ENCODE measurements around the gene SLC23A1.
"Not testable (repeated sequence)": the region's sequence is repeated elsewhere in the genome, so short reads cannot be mapped to it uniquely, and the experiment has no call there.

SLC23A1 gene

DNA sequence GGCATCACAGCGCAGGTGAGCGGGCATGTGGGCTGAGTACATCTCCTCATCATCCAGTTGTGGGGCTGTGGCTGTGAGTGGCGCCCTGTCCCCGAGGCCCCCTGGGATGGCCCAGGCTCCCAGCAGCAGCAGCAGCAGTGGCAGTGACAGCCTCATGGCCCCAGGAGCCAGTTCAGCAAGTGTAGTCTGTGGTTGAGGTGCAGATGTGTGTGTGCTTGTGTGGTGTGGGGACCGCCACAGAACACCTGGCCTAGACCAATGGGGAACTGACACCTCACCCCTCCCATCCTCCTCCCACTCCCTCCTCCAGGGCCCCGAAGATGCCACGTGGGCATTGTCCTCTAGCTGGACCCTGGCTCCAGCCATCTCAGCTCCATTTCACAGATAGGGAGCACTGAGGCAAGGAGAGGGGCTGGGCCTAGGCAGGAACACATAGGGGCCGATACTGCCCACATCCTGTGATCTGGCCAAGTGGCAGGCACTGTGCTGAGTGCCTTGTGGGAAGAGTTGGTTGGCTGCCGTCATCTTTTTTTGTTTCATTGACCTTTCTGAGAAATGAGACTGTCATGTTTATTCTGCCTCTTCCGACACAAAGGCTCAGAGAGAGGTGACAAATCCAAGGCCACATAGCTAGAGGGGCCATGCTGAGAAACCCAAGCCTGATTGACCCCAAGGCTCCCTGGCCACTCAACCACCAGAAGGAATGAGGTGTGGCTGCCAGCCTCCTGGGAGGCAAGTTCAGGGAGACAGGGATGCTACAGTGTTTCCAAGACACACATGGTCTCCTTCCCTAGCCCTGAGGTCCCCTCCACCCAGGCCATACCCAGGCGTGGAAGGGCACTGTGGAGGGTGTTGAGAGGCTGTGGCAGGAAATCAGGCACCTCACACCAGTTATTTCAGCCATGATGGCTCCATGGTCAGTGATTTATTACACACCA lies 6.9 kb upstream of the SLC23A1 start, which contains the start of gene MZB1:
MZB1 (minus strand) TSS at position 213 of the 938 bp plus-strand sequence; CDS start at position 156, 57 bp downstream.
- H3K4me3 ChIP-seq (replicated peaks; ENCODE audit: low read depth, low read length) = no peak within 1 kb of the TSS
- no peak for TF ChIP-seq CTCF (IDR thresholded peaks at IDR 0.05; ENCODE audit: low read depth, low read length, missing control alignments)
- DNase-seq (ENCODE audit: extremely low read depth, low read depth) = no peak

DNA sequence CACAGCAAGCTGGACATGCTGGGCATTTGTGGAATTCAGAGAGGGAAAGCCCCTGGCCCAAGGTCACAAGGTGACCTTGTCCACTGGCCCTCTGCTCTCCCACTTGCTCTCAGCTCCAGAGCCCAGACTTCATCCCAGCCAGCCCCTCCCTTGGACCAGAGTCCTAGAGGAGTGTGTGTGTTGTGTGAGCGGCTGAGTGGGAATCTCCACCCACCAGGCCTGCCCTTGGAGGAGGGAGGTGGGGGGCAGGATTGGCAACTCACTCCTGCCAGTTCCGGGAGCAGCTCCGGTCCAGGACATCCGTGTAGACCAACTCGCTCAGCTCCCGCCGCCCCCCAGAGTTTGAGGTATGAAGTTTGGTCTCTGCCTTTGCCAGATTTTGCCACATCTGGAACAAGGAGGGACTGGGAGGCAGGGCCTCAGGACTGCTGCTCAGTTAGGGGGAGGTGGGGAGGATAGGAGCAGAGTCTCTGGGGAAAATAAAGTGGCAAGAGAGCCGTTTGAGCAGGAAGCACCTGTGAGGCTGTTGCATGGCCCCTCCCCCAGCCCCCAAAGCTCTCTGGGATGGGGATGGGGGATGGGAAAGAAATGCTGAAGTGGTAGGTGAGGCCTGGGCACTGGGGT lies 5.2 kb upstream of the SLC23A1 start:
- no peak for TF ChIP-seq CTCF (IDR thresholded peaks at IDR 0.05; ENCODE audit: low read depth, low read length, missing control alignments)
- no peak overlapping the region for H3K4me3 ChIP-seq (replicated peaks; ENCODE audit: low read depth, low read length)
- DNase-seq (ENCODE audit: extremely low read depth, low read depth) = no peak

DNA sequence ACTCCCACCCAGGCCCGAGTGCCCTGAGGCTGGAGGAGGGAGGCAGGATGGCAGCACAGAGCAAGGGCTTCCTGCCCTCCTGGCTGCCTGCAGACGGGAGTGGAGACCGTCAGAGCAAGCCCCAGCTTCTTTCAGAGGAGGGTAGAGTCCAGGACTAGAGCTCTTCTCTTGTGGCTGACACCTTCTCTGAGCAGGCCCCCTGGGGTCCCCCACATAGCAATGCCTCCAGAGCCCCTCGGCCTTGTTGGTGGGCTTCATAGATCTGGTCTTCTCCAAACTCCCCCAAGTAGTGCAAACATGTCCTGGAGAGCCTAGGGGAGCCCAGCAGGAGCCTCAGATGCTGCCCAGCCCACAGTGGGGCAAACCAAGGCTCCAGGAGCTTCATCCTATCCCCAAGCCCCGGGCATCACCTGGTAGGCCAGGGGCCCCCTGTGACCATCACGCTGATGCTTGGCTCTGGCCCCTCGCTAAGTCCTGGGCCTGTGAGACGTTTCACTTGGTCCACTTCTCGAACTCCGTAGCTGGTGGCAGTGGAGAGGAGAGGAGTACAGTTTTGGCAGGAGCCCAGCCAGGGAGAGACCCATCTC lies 4.6 kb upstream of the SLC23A1 start:
- TF ChIP-seq CTCF (IDR thresholded peaks at IDR 0.05; ENCODE audit: low read depth, low read length, missing control alignments) = no peak
- H3K4me3 ChIP-seq (replicated peaks; ENCODE audit: low read depth, low read length) = no peak overlapping the region
- DNase-seq (ENCODE audit: extremely low read depth, low read depth) = no peak

GRCh38 chr5:139386956-139387355 lies 3.9 kb upstream of the SLC23A1 start:
- not testable (repeated sequence) for H3K4me3 ChIP-seq (replicated peaks; ENCODE audit: low read depth, low read length); DNase-seq (ENCODE audit: extremely low read depth, low read depth)

- no peak for TF ChIP-seq CTCF (IDR thresholded peaks at IDR 0.05; ENCODE audit: low read depth, low read length, missing control alignments)
- no peak overlapping the region for H3K4me3 ChIP-seq (replicated peaks; ENCODE audit: low read depth, low read length)
- DNase-seq (ENCODE audit: extremely low read depth, low read depth) = no peak
Observed at GRCh38 chr5:139386050-139386438, 2.9 kb upstream of the SLC23A1 start.

DNA sequence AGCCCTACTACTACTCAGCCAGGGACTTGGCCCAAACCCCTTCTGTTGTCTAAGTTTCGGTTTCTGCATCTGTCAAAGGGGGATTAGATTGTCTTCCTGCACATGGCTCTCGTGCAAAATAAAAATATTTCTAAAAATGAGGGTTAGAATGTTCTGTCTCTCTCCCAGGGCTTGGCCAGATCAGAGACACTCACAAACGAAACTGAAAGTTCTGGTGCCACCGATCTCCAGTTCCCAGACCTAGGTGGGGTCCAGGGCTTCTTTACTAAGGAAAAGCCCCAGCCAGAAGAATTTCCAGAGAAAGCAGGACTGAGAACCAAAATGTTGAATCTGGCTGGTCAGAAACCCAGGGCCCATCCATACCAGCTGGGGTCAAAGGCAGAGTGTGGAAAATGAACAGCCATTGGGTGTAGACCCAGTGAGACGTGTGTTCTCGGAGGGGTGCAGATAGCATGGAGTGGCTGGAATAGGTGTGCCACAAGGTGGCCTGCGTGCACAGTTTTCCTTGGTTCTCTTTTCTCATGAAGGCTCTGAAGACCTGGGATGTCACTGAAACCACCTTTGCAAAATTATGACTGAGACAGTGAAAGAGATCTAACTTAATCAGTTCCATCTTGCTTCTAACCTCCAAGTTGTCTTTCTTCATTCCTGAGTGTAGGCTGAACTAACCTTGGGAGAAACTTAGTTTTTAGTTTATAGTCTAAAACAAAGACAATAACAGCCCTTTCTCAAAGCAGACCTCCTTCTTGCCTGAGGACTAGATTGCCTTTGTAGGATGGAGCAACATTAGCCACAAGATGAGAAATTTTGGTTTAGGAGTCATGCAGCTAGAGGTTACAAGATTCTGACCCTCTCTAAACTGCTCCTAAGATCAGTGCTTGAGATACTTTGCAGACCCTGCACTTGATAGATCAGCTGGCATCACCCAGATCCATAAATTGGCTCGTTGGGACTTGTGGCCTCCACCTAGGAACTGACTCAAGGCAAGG lies 2.3 kb upstream of the SLC23A1 start:
- H3K4me3 ChIP-seq (replicated peaks; ENCODE audit: low read depth, low read length) = no peak overlapping the region
- TF ChIP-seq CTCF (IDR thresholded peaks at IDR 0.05; ENCODE audit: low read depth, low read length, missing control alignments) = no peak
- DNase-seq (ENCODE audit: extremely low read depth, low read depth) = no peak

All from HFF-Myc (cell line).